ENCODE results near the gene ISLR. TPM values are rescaled to one million over a fixed set of nuclear protein-coding genes. Genes with fewer than 3 reads are reported as not detected.

The ISLR gene
- total RNA-seq, 1 experiment from 2014 or later: 0.11 TPM

GRCh38 chr15:74165461-74165860, 8.0 kb upstream of the ISLR start:
- H2BK120ac ChIP-seq (ENCODE audit: low read depth, low read length, poor library complexity, severe bottlenecking): no peak overlapping the region
- no peaks in the 10 kb centered on the region for H3K9me3 ChIP-seq (ENCODE audit: control insufficient read depth, low read depth, low read length)
- H3K9ac ChIP-seq (ENCODE audit: extremely low read depth, insufficient read length, low read length): no peak overlapping the region
- Mint-ChIP-seq H3K36me3 (ENCODE audit: insufficient read depth in 1 of 3, low read depth in 3 of 3) (no peaks in the 10 kb centered on the region), H3K27me3 (ENCODE audit: low read depth) (peaks cover 45% of the 10 kb centered on the region), H3K9me3 (peaks cover 2 to 3% of the 10 kb centered on the region in 2 experiments; a peak in 2 of 5 replicates), H3K4me3 (no peak overlapping the region), H3K27ac (no peak overlapping the region), H3K4me1 (peaks cover 8 to 18% of the 10 kb centered on the region in 2 experiments; a peak in 3 of 4 replicates)
- H3K79me1 ChIP-seq (ENCODE audit: insufficient read depth, low read depth, low read length, poor library complexity, severe bottlenecking): no peaks in the 10 kb centered on the region
- H2AK5ac ChIP-seq (ENCODE audit: insufficient read length, low read length): no peak overlapping the region
- no peak overlapping the region for H4K5ac ChIP-seq (ENCODE audit: insufficient read length, low read depth, low read length)
- H3K23me2 ChIP-seq (ENCODE audit: insufficient read length, low read depth, low read length, poor library complexity, severe bottlenecking): no peaks in the 10 kb centered on the region
- H4K8ac ChIP-seq (replicated peaks; ENCODE audit: insufficient read length, low read depth, low read length): no peak overlapping the region
- H3K4me1 ChIP-seq (ENCODE audit: insufficient read depth, low read length): no peaks in the 10 kb centered on the region
- no peak overlapping the region for H3K18ac ChIP-seq (ENCODE audit: insufficient read length, low read depth, low read length)
- H4K91ac ChIP-seq (ENCODE audit: insufficient read length, low read depth, low read length): no peak overlapping the region
- H3K79me2 ChIP-seq (ENCODE audit: insufficient read depth, low read length): no peaks in the 10 kb centered on the region
- H3K4me2 ChIP-seq (ENCODE audit: insufficient read depth, insufficient read length, low read length): no peak overlapping the region
- no peak overlapping the region for H2BK5ac ChIP-seq (ENCODE audit: insufficient read length, low read length)
- H3K4ac ChIP-seq (ENCODE audit: low read depth, low read length): no peak overlapping the region
- no peaks in the 10 kb centered on the region for H4K20me1 ChIP-seq (ENCODE audit: control insufficient read depth, insufficient read depth, insufficient read length)
- no peak overlapping the region for H3T11ph ChIP-seq (ENCODE audit: low read length)
- no peaks in the 10 kb centered on the region for H3K27me3 ChIP-seq (ENCODE audit: insufficient read depth, low read length)
- no peak overlapping the region for H2BK15ac ChIP-seq (ENCODE audit: low read depth, low read length)
- no peak for DNase-seq
- H3K14ac ChIP-seq (ENCODE audit: insufficient read depth, low read length): no peak overlapping the region
- no peak overlapping the region for H2AFZ ChIP-seq (ENCODE audit: low read length)
- no peak overlapping the region for H3K56ac ChIP-seq (ENCODE audit: insufficient read length, low read depth, low read length)
- WGBS (ENCODE audit: extremely low coverage, insufficient read length, low lambda C conversion rate): no CpG with 5 or more reads among the region's 1 CpG
- no peak overlapping the region for H2BK12ac ChIP-seq (ENCODE audit: insufficient read length, low read depth, low read length)
- H3K23ac ChIP-seq (ENCODE audit: insufficient read length, low read depth, low read length): no peak overlapping the region
- H3K27ac ChIP-seq (ENCODE audit: insufficient read length, low read depth, low read length): no peak overlapping the region
- no peak overlapping the region for H2BK20ac ChIP-seq (ENCODE audit: low read depth, low read length, poor library complexity, severe bottlenecking)
- TF ChIP-seq CTCF (conservative IDR thresholded peaks at IDR 0.05): no peak

Measured in H9 (cell line).